HEK293 (cell line): ENCODE data around the gene CD151.

Experiments used
- ZBTB20 ChIP-seq: fragments of 450-650 bp; formaldehyde crosslinking; IDR thresholded peaks from 2 replicates; pipeline ENCODE4 v1.5.1; 2016; ENCODE audit warnings: missing biosample characterization, missing genetic modification characterization
- ZNF146 ChIP-seq: fragments of 450-650 bp; formaldehyde crosslinking; IDR thresholded peaks from 2 replicates; pipeline ENCODE4 v1.5.1; 2016; ENCODE audit warnings: missing biosample characterization, missing genetic modification characterization
- ZNF302 ChIP-seq: fragments of 450-650 bp; formaldehyde crosslinking; IDR thresholded peaks from 2 replicates; pipeline ENCODE4 v1.5.1; 2016; ENCODE audit warnings: missing biosample characterization, missing genetic modification characterization, low read depth
- TF ChIP-seq, protein P1 (sequence below): fragments of 450-650 bp; formaldehyde crosslinking; IDR thresholded peaks from 2 replicates; pipeline ENCODE4 v1.5.1; 2016; ENCODE audit warnings: missing biosample characterization, missing genetic modification characterization
- TF ChIP-seq, protein P2 (sequence below): fragments of 450-650 bp; formaldehyde crosslinking; IDR thresholded peaks from 2 replicates; pipeline ENCODE4 v1.5.1; 2016; ENCODE audit warnings: missing biosample characterization, missing genetic modification characterization

DNA sequence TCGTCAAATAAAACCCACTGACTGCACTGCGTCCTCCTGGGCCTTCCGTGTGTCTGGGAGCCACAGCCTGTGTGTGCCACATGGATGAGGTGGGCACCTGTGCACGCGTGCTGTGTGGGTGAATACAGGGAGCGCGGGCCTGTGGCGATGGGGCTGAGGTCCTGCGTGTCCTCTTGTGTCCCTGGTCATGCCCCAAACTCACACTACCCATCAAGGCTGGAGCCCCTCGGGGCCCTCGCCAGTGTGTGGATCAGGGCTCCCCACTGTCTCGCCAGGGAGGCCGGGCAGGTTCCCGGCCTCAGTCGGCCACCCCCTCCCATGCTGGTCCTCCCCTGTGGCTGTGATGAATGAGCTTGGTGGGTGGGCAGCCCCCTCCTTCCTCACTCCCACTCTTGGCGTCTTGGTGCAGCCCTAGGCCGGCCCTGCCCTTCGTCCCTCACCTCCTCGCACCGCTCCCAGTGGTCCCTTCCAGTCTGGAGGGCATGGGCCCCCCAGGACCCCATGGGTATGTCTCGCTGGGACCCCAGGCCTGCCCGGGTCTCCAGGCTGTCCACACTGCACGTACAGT lies 707 bp upstream of the CD151 start:
- TF ChIP-seq ZBTB20, result no peak
- no peak for TF ChIP-seq ZNF302
- TF ChIP-seq, protein P1, sequence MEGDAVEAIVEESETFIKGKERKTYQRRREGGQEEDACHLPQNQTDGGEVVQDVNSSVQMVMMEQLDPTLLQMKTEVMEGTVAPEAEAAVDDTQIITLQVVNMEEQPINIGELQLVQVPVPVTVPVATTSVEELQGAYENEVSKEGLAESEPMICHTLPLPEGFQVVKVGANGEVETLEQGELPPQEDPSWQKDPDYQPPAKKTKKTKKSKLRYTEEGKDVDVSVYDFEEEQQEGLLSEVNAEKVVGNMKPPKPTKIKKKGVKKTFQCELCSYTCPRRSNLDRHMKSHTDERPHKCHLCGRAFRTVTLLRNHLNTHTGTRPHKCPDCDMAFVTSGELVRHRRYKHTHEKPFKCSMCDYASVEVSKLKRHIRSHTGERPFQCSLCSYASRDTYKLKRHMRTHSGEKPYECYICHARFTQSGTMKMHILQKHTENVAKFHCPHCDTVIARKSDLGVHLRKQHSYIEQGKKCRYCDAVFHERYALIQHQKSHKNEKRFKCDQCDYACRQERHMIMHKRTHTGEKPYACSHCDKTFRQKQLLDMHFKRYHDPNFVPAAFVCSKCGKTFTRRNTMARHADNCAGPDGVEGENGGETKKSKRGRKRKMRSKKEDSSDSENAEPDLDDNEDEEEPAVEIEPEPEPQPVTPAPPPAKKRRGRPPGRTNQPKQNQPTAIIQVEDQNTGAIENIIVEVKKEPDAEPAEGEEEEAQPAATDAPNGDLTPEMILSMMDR (tag by site-specific recombination), result no peak
- no peak for TF ChIP-seq ZNF146 (tag by site-specific recombination)
- TF ChIP-seq, protein P2, sequence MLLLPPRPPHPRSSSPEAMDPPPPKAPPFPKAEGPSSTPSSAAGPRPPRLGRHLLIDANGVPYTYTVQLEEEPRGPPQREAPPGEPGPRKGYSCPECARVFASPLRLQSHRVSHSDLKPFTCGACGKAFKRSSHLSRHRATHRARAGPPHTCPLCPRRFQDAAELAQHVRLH (tag by site-specific recombination), result no peak
